HG03064 (cell line): ENCODE data around the gene TC2N.
"Not testable (repeated sequence)": the region's sequence is repeated elsewhere in the genome, so short reads cannot be mapped to it uniquely, and the experiment has no call there.

Experiments
- ATAC-seq: cut with Tn5 transposase; IDR thresholded peaks from one replicate; pipeline ENCODE4 v1.9.1; 2021; ENCODE audit warnings: low read depth; ENCODE audit not compliant: unreplicated experiment

The TC2N gene

DNA sequence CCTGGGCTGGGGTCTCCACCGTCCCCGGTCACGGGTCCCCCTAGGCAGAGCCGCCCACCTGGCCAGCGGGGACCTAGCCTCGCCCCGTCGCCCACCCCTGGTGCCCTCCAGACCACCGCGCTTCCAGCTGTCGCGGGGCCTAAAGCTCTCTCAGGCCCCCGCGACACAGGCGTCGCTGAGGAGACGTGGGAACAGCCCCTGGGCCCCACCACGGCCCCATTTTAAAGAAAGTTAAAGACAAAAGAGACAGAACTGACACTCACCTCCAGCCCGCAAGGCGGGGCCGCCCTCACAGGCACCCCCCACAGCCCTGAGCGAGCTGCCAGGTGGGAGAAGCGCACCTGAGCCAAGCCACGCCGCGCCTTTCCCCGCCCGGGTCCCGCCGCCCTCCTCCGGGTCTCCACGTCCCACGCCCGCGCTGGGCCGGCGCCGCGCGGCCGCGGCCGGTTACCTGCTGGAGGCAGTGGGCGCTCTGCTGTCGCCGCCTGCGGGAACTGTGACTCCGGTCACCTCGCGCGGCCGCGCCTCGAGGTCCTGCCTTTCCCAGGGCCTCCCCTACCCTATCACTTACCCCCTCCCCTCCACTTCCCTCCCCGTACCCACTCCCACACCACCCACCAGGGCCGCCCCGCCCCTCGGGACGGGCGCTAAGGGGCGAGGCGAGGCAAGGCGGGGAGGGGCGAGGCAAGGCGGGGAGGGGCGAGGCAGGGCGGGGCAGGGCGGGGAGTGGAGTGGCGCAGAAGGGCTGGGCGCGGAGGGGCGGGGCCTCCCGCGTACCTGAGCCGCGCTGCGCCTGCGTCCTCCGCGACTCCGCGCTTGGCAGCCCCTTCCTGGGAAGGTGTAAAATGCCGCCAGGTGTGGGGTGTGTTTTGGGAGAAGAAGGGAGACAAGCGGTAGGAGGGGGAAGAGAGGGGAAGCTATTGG lies 31.2 kb downstream of the TC2N start:
- peak; percentile 60 for ATAC-seq

DNA sequence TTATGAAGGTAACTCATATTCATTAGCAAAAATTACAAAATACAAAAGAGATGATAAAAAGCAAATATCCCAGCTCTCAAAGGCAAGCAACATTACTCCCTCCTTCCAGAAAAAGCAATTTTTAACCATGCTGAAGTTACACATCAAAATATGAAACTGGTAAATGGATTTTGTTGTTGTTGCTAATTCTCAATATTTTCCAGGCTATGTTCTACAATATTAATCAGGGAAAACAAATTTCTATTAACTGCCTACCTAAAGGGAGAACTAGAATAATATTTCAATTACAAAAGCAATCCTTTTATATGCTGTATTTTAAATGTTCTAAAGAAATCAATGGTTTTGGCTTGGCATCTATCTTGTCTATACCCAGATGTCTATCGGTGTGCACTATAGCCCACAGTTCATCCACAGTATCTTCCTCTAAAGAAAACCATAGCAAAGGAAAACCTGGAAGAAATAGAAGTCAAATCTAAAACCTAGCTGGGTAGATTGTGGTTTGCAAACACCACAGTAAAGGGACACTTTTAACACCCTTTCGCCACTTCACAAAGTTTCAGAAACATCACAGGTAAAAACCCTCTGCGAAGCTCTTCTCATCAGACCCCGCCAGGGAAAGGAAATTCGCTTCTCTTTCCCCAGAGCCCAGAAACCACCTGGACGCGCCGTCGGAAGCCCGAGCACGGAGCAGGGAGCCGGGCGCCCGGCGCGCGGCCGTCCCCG lies 32.0 kb downstream of the TC2N start:
- ATAC-seq: peak; percentile 17

DNA sequence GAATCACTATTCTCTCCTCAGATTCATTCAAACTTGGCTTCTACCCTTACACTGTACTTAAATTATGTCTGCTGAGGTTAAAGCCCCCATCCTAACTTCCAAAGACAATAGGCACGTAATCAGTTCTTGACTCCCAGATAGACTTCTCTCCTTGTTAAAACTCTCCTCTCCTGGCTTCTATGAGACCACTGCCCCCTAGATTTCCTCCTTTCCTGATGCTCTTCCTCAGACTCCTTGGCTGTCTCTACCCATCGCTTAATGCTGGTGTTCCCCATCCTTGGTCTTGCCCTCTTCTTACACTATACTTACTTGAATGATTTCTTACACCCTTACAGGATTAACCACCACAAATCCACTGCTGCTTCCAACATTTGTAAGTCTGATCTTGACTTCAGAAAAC lies 32.8 kb downstream of the TC2N start:
- no peak for ATAC-seq

DNA sequence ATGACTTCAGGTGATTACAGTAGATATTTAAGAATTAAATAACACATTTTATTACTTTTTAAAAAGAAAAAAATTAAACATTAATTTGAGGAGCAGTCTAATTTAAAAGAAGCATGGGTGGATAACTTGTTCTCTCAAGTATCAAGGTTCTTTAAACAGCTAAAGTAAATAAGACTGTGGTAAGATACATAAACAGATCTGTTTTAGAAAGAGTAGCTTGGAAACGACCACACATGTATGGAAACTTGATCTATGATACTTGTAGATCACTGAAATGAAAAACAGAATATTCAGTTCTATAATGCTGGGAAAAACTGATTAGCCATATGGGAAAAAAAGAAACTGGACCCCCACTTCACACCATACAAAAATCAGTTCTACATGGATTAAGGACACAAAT lies 36.0 kb downstream of the TC2N start:
- ATAC-seq: no peak

DNA sequence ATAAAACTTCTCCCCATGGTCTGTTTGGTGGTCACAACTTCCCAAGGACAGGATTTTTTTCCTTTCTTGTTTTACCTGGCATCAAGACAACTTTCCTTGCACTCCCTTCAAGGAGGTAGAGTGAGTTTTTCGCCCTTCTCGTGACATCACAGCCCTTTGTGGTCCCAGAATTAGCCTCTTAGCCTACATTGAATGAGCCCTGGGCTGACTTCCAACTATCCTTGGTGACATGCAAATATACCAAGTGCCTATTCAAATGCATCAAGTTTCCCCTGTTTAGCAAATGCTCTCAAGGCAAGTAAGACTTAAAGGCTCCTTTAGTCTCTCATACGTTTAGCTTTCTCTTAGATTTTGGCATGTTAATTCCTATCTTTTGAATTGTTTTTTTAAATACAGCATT lies 36.6 kb downstream of the TC2N start:
- peak; percentile 63 for ATAC-seq

DNA sequence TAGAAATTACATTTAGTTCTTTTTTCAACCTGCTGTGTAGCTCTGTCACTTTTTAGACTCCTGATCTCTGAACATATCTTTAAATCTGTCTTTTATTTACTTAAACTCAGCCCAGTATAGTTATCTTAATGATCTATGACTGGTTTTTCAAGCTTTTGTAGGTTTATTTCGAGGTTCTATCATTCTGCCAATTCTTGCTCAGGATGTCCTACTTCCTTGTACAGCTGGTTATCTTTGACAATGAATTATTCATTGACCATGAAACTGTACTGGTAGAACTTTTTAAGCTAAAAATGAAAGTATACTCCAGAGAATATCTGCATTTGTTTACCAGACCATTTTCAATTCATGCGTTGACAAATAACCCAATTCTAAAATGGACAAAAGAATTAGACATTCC lies 37.8 kb downstream of the TC2N start:
- ATAC-seq: no peak

DNA sequence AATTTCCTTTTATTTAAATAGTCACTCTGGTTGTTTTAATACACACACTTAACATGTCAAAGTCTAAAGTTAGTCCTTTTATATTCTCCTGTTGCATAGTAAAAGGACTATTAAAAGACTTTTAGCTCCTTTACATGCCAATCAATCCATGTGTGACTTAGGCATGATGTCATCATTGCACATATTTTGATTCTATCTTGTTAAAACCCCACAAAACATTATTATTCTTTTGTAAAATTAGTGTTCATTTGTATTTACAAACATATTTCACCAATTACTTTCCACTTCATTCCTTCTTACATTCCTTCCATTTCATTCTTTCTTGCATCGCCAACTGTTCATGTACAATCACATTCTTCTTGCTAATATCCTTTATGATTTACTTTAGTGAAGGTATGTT lies 39.6 kb downstream of the TC2N start:
- ATAC-seq: no peak

DNA sequence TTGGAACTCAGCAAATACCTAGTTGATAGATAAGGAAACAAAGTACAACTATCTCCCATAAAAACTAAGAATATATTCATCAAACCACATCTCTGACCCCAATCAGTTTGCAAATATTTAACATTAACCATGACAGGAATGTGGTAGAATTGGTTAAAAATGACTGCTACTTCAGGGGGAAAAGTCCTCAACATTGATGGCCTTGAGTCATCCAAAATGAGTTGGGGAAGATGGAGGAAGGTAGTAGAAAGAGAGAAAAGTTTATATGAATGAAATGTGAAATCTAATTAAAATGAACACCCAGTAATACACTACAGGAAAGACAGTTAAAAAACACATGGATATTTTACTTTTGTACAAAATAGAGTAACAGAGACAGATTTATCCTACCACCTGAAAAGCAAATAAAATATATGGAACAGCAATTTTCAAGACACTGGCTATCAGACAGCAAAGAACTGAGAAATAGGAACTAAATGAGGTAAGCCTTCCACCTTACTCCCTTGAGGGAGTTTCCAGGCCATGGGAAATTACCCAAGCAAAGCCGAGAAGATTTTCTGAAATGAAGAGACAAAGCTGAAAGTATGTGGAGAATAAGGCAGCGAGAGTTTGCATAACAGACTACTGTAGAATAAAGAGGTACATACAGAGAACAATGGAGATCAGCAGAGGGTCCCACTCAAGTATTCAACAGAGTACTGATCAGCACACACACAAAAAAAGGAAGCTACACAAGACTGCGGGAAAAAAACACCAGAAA lies 49.6 kb downstream of the TC2N start:
- ATAC-seq: peak; percentile 66

DNA sequence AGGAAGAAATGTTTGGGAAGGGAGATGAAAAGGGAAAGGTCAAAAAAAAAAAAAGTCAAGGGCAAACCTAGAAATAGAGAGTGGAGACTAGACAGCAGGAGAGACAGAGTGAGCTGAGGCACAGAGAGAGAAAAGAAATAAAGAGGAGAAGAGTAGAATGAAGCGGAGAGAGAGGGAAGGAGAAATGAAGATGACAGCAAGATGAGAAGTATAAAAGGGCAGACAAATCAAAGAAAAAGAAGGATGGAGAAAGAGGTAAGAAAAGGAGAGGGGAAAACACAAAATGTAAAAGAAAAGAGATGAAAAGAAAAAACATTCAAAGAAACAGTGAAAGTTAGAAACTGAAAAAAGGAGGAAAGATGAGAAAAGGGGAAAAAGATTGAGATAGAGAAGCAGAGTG lies 53.0 kb downstream of the TC2N start:
- ATAC-seq: no peak

DNA sequence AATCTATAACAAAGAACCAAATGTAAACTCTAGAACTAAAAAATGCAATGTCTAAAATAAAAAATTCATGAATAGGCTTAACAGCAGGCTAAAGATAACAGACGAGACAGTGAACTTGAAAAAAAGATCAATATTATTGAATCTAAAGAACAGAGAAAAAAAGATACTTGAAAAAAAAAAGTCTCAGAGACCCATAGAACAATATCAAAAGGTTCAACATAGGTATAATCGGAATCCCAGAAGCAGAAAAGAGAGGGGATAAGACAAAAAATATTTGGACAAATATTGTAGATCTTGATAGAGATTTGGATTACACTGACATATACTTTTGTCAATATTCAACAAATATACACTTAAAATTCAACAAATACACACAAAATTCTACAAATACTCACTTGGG lies 56.6 kb downstream of the TC2N start:
- ATAC-seq: no peak

DNA sequence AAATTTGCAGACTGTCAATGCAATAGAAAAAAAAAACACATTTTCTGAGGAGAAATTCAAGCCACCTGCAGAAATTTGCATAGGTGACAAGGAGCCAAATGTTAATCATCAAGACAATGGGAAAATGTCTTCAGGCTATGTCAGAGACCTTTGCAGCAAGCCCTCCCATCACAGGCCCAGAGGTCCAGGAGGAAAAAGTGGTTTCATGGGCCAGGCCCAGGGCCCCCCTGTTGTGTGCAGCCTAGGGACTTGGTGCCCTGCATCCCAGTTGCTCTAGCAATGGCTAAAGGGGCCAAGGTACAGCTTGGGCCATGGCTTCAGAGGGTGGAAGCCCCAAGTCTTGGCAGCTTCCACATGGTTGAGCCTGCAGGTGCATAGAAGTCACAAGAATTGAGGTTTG lies 60.6 kb downstream of the TC2N start:
- ATAC-seq: no peak

DNA sequence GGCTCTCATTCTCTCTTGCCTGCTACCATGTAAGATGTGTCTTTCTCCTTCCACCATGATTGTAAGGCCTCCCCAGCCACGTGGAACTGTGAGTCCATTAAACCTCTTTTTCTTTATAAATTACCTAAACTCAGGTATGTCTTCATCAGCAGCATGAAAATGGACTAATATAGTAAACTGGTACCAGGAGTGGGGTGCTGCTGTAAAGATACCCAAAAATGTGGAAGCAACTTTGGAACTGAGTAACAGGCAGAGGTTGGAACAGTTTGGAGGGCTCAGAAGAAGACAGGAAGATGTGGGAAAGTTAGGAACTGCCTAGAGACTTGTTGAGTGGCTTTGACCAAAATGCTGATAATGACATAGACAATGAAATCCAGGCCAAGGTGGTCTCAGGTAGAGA lies 61.2 kb downstream of the TC2N start:
- not testable (repeated sequence) for ATAC-seq

DNA sequence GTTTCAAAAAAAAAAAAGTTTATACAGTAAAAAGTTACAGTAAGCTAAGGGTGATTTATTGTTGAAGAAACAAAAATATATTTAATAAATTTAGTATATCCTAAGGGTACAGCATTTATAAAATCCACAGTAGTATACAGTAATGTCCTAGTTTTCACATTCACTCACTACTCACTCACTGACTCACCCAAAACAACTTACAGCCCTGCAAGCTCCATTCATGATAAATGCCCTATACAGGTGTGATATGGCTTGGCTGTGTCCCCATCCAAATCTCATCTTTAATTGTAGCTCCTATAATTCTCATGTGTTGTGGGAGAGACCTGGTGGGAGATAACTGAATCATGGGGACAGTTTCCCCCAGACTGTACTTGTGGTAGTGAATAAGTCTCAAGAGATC lies 61.7 kb downstream of the TC2N start:
- ATAC-seq: no peak

DNA sequence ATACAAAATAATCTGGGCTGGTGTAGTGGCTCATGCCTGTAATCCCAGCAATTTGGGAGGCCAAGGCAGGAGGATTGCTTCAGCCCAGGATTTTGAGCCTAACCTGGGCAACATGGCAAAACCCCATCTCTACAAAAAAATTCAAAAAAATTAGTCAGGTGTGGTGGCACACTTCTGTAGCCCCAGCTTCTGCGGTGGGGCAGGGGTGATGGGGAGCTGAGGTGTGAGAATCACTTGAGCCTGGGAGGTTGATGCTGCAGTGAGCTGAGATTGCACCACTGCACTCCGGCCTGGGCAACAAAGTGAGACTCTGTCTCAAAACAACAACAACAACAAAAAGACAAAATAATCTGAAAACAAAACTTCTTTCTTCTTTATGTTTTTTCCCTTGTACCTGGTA lies 66.0 kb downstream of the TC2N start:
- ATAC-seq: no peak

DNA sequence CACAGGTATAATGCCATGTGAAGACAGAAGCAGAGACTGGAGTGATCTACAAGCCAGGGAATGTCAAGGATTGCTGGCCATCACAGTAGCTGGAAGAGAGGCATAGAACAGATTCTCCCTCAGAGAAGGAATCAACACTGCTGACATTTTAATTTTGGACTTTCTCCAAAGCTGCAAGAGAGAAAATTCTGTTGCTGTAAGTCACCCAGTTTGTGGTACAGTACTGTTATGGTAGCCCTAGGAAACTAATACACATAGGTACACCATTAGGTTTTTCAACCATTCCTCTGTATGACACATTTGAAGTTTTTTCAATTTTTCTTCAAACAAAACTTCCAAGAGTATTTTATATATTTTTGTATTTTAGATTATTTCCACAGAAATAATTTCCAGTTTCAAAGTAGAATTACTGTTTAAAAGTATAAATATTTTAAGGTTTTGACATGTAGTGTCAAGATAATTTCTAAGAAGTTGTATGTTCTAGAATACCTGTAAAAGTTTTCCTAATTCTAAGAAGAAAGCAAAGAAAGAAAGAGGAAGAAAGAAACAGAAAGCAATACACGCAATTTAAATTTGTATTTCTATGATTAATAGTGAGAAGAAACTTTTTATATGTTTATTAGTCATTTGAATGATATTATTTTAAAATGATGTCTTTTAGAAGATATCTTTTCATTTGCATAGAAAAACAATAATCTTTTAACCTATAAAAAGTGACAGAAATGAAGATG lies 70.6 kb downstream of the TC2N start:
- no peak for ATAC-seq

DNA sequence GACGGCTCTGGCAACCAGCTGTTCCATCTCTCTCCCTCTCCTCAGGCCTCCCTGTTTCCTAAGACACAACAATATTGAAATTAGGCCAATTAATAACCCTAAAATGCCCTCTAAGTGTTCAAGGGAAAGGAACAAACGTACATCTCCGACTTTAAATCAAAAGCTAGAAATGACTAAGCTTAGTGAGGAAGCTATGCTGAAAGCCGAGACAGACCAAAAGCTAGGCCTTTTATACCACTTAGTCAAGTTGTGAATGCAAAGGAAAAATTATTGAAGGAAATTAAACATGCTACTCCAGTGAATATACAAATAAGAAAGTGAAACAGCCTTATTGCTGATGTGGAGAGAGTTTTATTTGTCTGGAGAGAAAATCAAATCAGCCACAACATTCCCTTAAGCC lies 73.6 kb downstream of the TC2N start:
- ATAC-seq: no peak

DNA sequence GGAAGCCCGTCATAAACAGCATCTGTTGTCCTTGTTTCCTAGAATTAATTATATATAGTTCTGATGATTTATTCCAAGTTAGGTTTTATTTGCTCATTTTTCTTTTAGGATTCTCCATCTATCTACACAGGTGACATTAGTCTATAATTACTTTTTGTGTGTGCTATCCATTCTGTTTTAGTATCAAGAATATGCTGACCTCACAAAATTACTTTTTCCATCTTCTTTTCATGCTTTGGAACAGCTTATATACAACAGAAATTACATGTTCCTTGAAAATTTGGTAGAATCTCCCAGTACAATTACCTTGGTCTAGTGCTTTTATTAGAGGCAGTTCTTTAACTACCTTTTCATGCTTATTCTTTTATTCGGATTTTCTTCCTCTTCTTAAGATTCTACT lies 81.1 kb downstream of the TC2N start:
- no peak for ATAC-seq

DNA sequence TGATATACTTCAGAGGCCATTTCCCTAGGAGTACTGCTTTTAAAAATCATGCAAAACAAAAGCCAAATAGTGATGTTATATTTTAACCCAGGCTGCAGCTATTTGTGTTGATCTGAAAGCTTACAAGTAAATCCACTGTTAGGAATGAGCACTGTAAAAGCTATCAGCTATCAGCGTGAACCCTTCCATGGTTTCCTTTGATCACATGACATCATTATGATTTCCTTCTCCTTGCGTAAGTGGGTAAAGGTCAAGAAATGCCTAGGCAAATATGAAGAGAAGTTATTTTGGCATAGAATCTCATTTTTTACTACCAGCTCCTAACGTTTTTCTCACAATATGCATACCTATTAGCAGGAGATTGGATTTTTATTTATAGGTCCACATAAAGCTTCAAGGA lies 86.9 kb downstream of the TC2N start:
- ATAC-seq: no peak

DNA sequence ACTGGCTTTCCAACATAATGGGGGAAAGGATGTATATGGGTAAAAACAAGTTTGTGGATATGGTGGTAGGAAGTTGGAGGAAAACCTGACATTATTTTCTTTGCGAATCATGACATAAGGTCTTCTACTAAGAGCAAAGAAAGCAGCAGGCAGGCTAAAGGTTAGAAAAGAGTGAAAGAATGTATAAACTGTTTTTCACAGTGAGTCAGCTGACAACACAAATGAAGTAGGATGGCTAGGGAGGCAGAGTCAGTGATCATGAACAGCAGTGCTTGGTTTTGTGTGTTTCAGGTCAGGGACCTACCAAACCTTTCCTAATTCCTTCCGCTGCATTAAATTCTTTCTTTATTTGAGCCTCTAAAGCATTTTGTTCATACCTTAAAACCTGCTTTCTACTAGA lies 89.1 kb downstream of the TC2N start:
- no peak for ATAC-seq
